Panc1 (cell line): Measurements from ENCODE around the gene BLNK. TPM values are rescaled to one million over a fixed set of nuclear protein-coding genes. Genes with fewer than 3 reads are reported as not detected.

Experiments used
- ATAC-seq: fragments of 200-7000 bp; cut with Tn5 transposase; 2 replicates; pipeline ENCODE4 v1.9.1; 2020; ENCODE audit warnings: mild to moderate bottlenecking, moderate library complexity
- BruUV-seq: library from RNA; stranded (reverse); fragments of 400-500 nt; replicated peaks from 2 replicates; lab custom pipeline; 2021; lab: Mats Ljungman, UMichigan
- CTCF ChIA-PET: fragments of 300-600 bp; sonication (Branson Sonifier 250); formaldehyde crosslinking; loops from one replicate; lab custom pipeline; 2022; ENCODE audit warnings: antibody characterized with exemption; lab: Charles Lee
- POLR2A ChIA-PET: fragments of 300-600 bp; sonication (Branson Sonifier 250); formaldehyde crosslinking; loops from one replicate; lab custom pipeline; 2022; ENCODE audit warnings: antibody characterized with exemption; lab: Charles Lee
- DNase-seq: peaks from one replicate; pipeline ENCODE4 v3.0.0-alpha.2; 2010; ENCODE audit warnings: low read depth, low spot score
- H3K27ac ChIP-seq: 2 replicates; pipeline ENCODE4 v1.5.1; 2011; ENCODE audit warnings: mild to moderate bottlenecking, low read length, inconsistent platforms
- H3K27me3 ChIP-seq: fragments of 200-500 bp; sonication (Bioruptor generic); 2 replicates; pipeline ENCODE4 v1.6.0; 2014; ENCODE audit warnings: low read length, inconsistent platforms; ENCODE audit not compliant: control insufficient read depth, insufficient read depth
- H3K36me3 ChIP-seq: fragments of 200-500 bp; sonication (Bioruptor generic); 2 replicates; pipeline ENCODE4 v1.5.1; 2014; ENCODE audit warnings: inconsistent platforms, mild to moderate bottlenecking, low read length, moderate library complexity; ENCODE audit not compliant: control insufficient read depth, insufficient read depth
- H3K4me1 ChIP-seq: 2 replicates; pipeline ENCODE4 v1.5.1; 2011; ENCODE audit warnings: inconsistent platforms, mild to moderate bottlenecking, low read length, moderate library complexity; ENCODE audit not compliant: control insufficient read depth, insufficient read depth
- H3K4me3 ChIP-seq, 2 experiments: 2 replicates each; pipeline ENCODE4 v1.5.1; 2011 to 2012; ENCODE audit warnings: low read depth in 2 of 2, low read length in 2 of 2, mild to moderate bottlenecking in 2 of 2, inconsistent platforms in 1 of 2, moderate library complexity in 1 of 2
- H3K9me3 ChIP-seq: fragments of 200-500 bp; sonication (Bioruptor generic); 2 replicates; pipeline ENCODE4 v1.5.1; 2014; ENCODE audit warnings: low read depth, mild to moderate bottlenecking, inconsistent platforms, low read length, moderate library complexity; ENCODE audit not compliant: control insufficient read depth, insufficient read depth
- POLR2AphosphoS5 ChIP-seq: IDR thresholded peaks from 2 replicates; pipeline ENCODE4 v1.6.1; 2012; ENCODE audit warnings: mild to moderate bottlenecking, low read depth, low read length, moderate library complexity
- REST ChIP-seq, 2 experiments: IDR thresholded peaks; 2 replicates each; pipeline ENCODE4 v1.6.1; 2011 to 2012; ENCODE audit warnings: low read depth in 2 of 2, control low read depth in 1 of 2, low read length in 1 of 2, mild to moderate bottlenecking in 1 of 2, moderate library complexity in 1 of 2; ENCODE audit not compliant: insufficient read depth in 1 of 2
- SIN3A ChIP-seq: IDR thresholded peaks from 2 replicates; pipeline ENCODE4 v1.6.1; 2012; ENCODE audit warnings: low read depth, mild to moderate bottlenecking, low read length, moderate library complexity, borderline replicate concordance; ENCODE audit not compliant: insufficient read depth
- TCF7L2 ChIP-seq: IDR thresholded peaks from 2 replicates; pipeline ENCODE4 v1.6.1; 2011; ENCODE audit warnings: mild to moderate bottlenecking, low read depth, low read length, inconsistent platforms
- in situ Hi-C: cut with HindIII; loops from 2 replicates; pipeline ENCODE4 v1.10.0; 2016; ENCODE audit warnings: low sequenced_read_pairs, low pct_unique_long_range_greater_than_20kb
- intact Hi-C: fragments of 100-400 bp; cut with micrococcal nuclease; formaldehyde crosslinking; loops from one replicate; pipeline ENCODE4 v1.10.0; 2022; ENCODE audit not compliant: unreplicated experiment
- total RNA-seq: library from RNA; stranded (reverse); gene quantifications from one replicate; pipeline ENCODE4 v1.2.1, GENCODE V29; 2021; ENCODE audit not compliant: unreplicated experiment
- TF ChIP-seq, protein P1 (sequence below): fragments of 450-650 bp; IDR thresholded peaks from 2 replicates; pipeline ENCODE4 v1.5.1; 2017; ENCODE audit warnings: mild to moderate bottlenecking

Gene BLNK
- total RNA-seq, 1 experiment from 2014 or later = 0.10 TPM

DNA sequence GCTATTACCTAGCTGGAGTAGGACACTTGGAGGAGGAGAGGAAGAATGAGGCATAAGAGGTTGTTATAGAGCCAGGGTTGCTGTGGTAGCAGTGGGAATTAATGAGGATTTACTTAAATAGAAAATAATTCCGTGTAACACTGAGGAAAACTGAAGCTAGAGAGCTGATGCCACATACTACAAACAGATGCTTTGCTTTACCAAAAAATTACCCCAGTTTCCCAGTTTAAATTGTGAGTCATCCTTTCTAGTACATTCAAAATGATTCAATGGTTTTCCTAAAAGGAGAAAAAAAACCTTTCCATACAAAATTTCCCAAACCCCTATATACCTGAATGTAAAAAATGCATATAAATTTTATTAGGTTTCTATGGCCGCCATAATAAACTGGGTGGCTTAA, 82.9 kb downstream of the BLNK start:
- CTCF ChIA-PET = no interaction called here

DNA sequence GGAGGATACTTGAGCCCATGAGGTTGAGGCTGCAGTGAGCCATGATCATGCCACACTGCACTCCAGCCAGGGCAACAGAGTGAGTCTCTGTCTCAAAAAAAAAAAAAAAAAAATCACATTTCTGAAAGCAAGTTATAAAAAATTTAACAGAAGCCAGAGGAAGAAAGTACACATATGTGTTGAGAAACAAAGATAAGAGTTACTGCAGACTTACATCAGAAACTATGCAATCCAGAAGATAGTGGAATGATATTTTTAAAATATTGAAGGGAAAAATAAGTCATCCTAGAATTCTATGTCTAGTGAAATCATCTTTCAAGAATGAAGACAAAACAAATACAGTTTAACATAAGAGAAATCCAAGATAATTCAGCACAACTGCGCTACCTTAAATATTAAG, 94.4 kb downstream of the BLNK start:
- CTCF ChIA-PET = no interaction called here
- TF ChIP-seq TCF7L2 (no peak), REST (IDR thresholded peaks at IDR 0.05; ENCODE audit: insufficient read depth in 1 of 2, low read depth in 2 of 2, low read length in 1 of 2) (no peak), POLR2AphosphoS5 (no peak), SIN3A (no peak)
- TF ChIP-seq, protein P1, sequence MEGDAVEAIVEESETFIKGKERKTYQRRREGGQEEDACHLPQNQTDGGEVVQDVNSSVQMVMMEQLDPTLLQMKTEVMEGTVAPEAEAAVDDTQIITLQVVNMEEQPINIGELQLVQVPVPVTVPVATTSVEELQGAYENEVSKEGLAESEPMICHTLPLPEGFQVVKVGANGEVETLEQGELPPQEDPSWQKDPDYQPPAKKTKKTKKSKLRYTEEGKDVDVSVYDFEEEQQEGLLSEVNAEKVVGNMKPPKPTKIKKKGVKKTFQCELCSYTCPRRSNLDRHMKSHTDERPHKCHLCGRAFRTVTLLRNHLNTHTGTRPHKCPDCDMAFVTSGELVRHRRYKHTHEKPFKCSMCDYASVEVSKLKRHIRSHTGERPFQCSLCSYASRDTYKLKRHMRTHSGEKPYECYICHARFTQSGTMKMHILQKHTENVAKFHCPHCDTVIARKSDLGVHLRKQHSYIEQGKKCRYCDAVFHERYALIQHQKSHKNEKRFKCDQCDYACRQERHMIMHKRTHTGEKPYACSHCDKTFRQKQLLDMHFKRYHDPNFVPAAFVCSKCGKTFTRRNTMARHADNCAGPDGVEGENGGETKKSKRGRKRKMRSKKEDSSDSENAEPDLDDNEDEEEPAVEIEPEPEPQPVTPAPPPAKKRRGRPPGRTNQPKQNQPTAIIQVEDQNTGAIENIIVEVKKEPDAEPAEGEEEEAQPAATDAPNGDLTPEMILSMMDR = no peak
- intact Hi-C loops (no loop called here), in situ Hi-C loops (no loop called here)
- no peaks in the 10 kb centered on the region for H3K36me3 ChIP-seq
- BruUV-seq = no TSS peak
- no peak overlapping the region for H3K4me3 ChIP-seq
- DNase-seq = no peak
- no peaks in the 10 kb centered on the region for H3K4me1 ChIP-seq
- POLR2A ChIA-PET = no interaction called here
- H3K9me3 ChIP-seq = peaks cover 24% of the 10 kb centered on the region
- H3K27ac ChIP-seq = no peak overlapping the region
- ATAC-seq = no peak
- H3K27me3 ChIP-seq = no peaks in the 10 kb centered on the region

More for the DNA sequence above, 82.9 kb downstream of the BLNK start:
- in situ Hi-C loops (no loop called here), intact Hi-C loops (no loop called here)
- ATAC-seq (no peak), DNase-seq (no peak)
- no peaks in the 10 kb centered on the region for H3K27me3 ChIP-seq
- BruUV-seq = no TSS peak
- POLR2A ChIA-PET = no interaction called here
- no peaks in the 10 kb centered on the region for H3K36me3 ChIP-seq
- no peaks in the 10 kb centered on the region for H3K9me3 ChIP-seq
- H3K4me1 ChIP-seq = no peaks in the 10 kb centered on the region
- H3K27ac ChIP-seq = no peak overlapping the region
- H3K4me3 ChIP-seq = no peak overlapping the region
- TF ChIP-seq POLR2AphosphoS5 (no peak), TCF7L2 (no peak), SIN3A (no peak), REST (IDR thresholded peaks at IDR 0.05; ENCODE audit: insufficient read depth in 1 of 2, low read depth in 2 of 2, low read length in 1 of 2) (no peak)
